WI38 (cell line): Measurements from ENCODE around the gene MYO1D.

ENCODE experiments used
- H3K4me3 ChIP-seq: 2 replicates; pipeline ENCODE4 v1.5.1; 2011; ENCODE audit warnings: low read depth, mild to moderate bottlenecking, control low read depth, low read length
- CTCF ChIP-seq: IDR thresholded peaks from 2 replicates; pipeline ENCODE4 v1.5.1; 2012; ENCODE audit warnings: low read depth, mild to moderate bottlenecking, control low read depth, low read length

MYO1D gene

GRCh38 chr17:32610943-32611342, 266.0 kb downstream of the MYO1D start:
- H3K4me3 ChIP-seq, result no peak overlapping the region
- no peak for TF ChIP-seq CTCF

- TF ChIP-seq CTCF, result no peak
- no peak overlapping the region for H3K4me3 ChIP-seq
These were observed 266.9 kb downstream of the MYO1D start for GRCh38 chr17:32609884-32610650.

GRCh38 chr17:32609085-32609484, 267.8 kb downstream of the MYO1D start:
- no peak overlapping the region for H3K4me3 ChIP-seq
- TF ChIP-seq CTCF, result no peak

GRCh38 chr17:32608267-32608666, 268.7 kb downstream of the MYO1D start:
- no peak for TF ChIP-seq CTCF

GRCh38 chr17:32604966-32605365, 272.0 kb downstream of the MYO1D start:
- no peak for TF ChIP-seq CTCF
- H3K4me3 ChIP-seq, result no peak overlapping the region

More at GRCh38 chr17:32608267-32608666, 268.7 kb downstream of the MYO1D start:
- H3K4me3 ChIP-seq, result no peak overlapping the region

GRCh38 chr17:32602396-32602795, 274.5 kb downstream of the MYO1D start:
- no peak for TF ChIP-seq CTCF
- H3K4me3 ChIP-seq, result no peak overlapping the region

GRCh38 chr17:32601866-32602265, 275.1 kb downstream of the MYO1D start:
- no peak for TF ChIP-seq CTCF
- no peak overlapping the region for H3K4me3 ChIP-seq
